ENCODE results near the gene TBL1X.
"Not testable (repeated sequence)": the region's sequence is repeated elsewhere in the genome, so short reads cannot be mapped to it uniquely, and the experiment has no call there.

The TBL1X gene

DNA sequence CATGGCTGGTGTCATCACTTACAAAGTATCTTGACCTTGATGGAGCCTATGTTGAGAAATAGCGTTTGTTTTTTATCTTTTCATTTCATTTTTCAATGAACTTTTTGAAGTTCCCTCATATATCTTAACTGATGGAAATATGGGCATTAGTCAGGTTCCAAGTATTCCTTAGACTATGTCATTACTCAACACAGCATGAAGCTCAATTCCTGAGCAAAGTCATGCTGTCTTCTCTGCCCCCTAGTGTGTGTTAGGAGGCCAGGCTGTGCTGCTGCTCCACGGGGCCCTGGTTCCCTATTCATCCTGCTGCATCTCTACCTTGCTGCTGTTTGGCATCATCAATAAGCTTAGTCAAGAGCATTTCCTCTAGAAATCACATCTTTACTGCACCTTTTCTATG, 259.9 kb downstream of the TBL1X start:
- DNase-seq: no peak

DNA sequence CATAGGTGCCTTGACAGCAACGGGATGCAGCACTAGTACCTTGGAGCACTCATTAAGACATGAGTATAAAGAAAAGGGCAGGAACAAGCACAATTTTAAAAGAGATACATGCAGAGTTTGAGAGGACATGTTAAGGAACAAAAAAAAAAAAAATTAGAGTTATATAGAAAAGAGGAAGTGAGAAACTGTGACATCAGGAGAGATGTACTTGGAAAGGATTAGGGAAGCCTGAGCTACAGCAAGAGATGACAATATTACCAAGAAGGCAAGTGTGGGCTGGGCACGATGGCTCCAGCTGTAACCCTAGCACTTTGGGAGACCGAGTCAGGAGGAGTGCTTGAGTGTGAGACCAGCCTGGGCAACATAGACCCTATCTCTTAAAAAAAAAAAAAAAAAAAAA, 263.4 kb downstream of the TBL1X start:
- no peak for DNase-seq

DNA sequence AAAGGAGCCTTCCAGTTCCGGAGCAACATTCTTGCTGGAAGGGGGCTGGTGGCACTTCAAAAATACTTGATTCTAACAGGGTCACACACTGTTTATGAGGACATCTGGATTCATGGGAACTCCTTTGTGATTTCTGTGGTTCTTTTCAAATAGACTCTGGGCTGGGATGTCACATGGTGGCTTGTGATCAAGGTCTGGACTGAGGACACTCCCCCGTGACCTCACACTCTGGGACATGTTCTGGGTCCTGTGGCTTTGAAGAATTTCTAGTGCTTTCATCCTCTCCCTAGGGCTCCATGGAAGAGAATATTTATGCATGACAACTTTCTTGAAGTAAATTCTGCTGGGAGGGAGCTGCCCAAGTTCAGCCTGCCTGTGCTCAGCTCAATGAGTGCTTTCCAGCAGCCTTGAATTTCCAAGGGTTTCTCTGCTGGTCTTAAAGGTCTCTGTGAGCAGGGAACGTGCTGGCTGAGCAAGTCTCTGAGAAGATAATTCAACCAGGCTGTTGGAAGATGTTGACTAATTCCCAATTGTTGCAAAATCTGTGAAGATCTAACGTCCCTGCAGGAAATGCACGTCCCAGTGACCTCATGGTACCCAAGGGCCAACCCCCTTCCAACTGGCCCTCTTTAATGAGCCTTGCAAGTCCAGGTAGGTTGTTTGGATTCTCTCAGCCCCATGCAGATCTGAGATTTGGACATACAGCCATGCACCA, 264.5 kb downstream of the TBL1X start:
- DNase-seq: no peak

DNA sequence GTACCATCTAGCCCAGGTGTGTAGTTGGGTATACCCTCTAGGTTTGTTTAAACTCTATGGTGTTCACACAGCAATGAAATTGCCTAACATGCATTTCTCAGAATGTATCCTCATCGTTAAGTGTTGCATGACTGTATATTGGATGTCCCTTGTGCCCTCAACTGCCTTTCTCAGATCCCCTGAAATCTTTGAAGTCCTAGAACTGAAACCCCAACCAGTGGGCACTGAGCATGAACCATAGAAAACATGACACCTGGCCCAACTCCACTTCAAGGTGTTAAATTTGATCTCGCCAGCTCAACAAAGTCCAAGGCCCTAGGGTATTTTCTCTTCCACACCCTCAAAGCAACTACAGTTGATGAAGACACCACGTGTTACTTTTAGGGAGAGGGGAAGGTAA, 265.2 kb downstream of the TBL1X start:
- DNase-seq: no peak

DNA sequence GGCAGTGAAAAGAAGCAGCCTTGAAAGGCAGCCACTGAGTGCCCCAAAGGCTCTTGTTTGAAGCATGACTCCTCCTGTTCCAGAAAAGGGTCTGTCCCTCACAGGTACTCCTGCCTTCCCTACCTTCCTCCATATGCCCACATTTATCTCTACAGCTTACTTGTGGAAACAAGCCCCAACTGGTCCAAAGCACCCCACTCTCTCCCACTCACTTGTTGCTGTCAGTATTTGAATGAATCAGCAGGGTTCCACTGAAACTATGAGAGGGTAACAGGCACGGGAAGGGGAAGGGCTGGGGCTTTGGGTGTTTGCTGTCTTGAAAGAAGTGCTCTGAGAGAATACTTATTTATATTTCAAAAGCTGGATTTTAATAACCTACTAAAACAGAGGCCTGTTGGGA, 265.9 kb downstream of the TBL1X start:
- no peak for DNase-seq

DNA sequence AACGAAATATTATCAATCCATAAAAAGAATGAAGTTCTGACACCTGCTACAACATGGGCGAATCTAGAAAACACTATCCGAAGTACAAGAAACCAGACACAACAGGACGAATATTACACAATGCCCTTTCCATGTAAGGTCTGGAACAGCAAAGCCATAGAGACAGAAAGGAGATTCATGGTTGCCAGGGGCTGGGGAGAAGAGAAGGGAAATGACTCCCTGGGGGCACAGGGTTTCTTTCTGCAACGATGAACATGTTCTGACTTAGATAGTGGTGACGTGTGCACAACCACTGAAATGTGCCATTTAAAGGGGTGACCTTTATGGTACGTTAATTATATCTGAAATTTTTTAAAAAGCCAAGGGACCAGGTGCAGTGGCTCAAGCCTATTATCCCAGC, 272.5 kb downstream of the TBL1X start:
- DNase-seq: no peak

DNA sequence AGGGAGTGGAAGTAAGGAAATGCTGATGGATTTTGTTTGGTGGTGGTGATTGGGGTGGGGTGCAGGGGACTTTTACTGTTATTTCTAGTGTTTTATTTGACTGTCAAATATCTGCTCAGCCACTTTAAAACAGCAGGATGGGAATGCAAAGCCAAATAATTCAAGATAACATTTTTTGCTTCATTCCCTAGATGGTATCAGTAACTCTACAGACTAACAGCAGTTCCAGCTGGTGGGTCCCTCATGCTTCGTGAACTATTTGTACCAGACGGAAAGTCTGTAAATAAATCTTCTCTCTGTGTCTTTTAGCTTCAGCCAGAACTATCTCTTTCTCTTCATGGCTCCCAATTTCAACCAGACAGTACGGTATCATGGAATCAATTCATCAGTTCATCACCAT, 273.3 kb downstream of the TBL1X start:
- no peak for DNase-seq

DNA sequence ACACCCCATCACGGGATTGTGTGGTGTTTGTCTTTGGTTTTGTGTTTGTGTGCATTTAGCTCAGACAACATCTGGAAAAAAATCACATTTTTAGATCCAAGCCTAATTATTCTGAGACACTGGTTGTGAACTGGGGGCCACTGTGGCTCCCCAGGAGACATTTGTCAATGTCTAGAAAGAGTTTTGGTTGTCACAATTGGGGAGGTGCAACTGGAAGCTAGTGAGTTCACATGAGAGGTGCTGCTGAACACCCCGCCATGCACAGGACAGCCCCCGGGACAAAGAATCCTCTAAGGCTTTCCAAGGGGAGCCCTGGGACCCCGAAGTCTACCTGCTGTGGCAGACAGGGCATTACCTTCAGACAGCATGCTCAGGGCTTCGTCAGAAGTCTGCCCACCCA, 274.3 kb downstream of the TBL1X start:
- no peak for DNase-seq

DNA sequence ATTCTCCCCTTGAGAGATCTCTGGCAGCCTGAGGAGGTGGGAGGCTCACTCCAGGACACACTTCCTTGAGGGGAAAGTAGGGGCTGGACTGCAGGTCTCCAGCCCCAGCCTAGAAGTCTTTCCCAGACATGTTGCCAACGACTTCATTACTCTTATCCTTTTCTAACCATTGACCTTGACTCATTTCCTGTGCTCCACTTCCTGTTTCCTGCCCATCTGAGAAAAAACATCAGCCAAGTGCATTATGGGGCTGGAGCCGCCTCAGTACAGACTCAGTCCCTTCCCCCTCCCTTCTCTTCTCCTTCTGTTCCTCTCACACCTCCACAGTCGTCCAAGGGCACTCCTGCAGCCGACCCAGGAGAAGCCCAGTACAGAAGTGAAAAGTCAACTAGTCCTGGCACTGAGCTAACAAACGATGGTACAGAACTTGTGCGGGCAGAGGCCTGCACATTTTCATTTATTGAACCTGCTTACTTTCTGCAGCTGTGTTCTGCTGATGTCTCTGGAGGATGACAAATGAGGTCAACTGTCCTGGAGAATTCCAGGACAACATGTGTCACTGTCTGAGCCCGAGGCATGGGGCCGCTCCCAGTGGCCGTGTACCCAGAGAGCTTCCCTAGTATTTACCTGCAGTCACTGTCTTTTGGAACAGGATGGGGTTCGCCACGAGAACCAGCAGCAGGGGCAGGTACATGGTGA, 280.7 kb downstream of the TBL1X start:
- DNase-seq: no peak

DNA sequence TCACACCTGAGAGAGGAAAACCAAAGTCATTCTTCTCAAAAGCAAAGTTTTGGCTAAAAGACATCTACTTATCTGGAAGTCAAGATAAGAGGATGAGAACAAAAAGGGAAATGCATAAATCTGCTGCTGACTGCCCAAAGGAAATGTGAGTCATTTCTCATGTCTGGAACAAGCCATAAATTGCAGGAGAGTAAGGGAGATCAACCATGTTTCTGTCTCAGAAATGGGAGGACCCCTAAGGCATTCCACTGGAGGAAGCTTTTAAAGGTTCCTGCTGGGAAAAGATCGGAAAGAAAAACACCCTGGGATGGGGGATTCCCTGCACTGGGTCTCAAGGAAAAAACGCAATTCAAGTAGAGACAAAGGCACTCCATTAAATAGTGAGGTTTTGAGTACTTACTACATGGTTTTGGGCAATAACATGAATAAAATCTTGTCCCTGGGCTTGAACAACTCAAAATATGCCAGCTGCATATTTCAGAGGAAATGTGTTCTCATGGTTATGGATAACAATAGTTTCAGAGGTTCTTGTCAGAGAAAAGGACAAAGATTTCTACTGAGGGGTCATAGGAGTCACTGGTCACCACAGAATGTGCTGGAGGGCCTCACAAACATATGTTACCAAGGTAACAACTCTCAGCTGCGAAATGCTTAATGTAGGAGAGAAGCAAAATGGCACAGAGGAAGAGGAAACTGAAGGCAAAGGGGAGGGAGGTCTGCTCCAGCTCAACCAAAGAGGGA, 281.5 kb downstream of the TBL1X start:
- DNase-seq: no peak

DNA sequence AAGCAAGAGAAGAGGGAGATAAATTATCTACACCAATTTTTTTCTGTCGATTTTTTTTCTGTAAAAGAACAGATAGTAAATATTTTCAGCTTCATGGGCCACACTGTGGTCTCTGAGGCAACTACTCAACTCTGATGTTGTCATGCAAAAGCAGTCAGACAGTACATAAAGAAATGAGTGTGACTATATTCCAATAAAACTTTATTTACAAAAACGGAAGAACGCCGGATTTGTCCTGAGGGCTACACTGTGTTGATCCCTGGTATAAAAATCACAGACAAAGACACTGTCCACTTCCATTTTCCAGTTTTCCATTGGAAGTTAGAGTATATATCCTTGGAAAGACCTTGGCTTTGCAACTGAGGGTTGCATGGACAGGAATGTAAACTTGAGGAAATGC, 282.8 kb downstream of the TBL1X start:
- DNase-seq: no peak

DNA sequence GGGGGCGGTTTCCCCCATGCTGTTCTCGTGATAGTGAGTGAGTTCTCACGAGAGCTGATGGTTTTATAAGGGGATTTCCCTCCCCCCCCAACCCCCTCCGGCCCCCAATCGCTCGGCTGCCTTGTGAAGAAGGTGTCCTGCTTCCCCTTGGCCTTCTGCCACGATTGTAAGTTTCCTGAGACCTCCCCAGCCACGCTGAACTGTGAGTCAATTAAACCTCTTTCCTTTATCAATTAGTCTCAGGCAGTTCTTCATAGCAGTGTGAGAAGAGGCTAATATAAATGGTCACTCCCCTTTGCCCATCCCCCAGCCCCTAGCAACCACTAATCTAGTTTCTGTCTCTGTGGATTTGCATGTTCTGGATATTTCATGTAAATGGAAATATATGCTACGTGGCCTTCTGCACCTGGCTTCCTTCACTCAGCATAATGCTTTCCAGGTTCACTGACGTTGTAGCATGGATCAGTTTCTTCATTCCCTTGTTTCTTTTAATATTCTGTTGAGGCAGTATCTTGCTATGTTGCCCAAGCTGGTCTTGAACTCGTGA, 284.4 kb downstream of the TBL1X start:
- DNase-seq: no peak

DNA sequence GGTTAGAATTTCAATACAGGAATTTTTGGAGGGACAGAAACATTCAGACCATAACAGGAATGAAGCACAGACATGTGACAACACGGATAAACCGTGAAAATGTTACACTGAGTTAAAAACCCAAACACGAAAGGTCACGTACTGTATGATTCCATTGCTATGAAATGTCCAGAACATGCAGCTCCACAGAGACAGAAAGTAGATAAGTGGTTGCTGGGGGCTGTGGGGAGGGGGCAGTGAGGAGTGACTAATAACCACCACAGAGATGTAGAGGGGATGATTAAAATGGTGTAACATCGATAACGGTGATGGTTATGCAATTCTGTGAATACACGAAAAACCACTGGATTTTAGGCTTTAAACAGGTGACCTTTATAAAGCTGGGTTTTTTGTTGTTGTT, 292.5 kb downstream of the TBL1X start:
- DNase-seq: no peak

DNA sequence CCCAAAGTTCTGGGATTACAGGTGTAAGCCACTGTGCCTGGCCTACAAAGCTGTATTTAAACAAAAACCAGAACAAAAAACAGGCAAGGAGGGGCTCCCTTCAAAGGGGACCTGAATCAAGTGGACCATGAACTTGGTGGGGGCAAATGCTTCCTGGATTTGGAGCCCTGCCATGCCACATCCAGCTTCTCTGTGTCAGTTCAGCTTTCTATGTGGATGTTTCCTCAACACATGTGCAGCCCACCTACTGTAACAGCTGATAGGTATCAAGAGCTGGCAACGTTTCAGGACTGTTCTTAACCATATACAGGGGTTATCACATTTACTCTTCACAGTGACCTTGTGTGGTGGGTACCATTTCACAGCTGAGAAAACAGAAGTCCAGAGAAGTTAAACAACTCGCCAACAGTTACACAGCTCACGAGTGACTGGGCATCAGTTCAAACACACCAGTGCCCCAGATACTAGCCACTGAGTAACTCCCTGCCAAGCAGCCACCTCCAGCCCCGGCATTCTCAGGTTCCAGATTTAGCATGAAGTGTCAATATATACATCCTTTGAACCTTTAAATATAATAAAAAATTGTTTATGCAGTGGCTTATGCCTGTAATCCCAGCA, 293.3 kb downstream of the TBL1X start:
- DNase-seq: no peak

DNA sequence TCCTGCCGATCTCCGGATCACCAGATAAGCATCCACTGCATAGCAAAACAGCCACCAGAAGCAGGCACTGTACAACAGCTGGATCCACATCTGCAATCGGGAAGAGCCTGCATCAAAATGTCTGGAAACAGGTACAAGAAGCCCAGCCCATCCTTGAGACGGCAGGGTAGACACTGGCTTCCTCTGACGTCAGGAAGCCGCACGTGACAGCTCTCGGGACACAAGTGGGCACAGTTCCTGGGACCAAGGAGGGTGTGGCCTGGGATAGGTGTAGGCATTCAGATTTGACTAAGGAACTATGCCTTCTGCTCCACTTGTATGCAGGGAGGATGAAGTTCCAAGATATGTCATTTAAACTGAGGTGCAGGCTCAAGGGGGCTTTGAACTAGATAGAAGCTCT, 294.5 kb downstream of the TBL1X start:
- DNase-seq: no peak

DNA sequence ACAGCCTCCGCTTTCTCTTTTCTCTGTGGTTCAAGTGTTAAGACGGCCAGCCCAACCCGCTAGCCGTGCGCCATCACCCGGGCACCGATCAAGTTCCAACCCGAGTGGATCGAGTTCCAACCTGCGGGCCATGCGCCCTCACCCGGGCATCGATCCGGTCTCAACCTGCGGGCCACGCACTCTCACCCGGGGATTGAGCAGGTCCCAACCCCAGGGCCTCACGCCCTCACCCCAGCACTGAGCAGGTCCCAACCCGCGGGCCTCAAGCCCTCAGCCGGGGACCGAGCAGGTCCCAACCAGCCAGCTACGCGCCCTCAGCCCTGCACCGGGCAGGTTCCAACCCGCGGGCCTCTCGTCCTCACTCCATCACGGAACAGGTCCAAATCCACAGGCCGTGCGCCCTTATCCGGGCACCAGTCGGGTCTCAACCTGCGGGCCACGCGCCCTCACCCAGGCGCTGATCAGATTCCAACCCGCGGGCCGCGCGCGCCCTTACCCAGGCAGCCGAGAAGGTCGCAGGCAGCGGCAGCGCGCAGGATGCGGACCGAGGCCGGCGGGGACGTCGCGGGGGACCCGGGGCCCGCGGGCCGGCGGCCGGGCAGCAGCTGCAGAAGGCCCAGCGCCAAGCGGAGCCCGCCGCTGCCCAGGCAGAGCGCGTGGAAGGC, 300.3 kb downstream of the TBL1X start:
- DNase-seq: no peak

DNA sequence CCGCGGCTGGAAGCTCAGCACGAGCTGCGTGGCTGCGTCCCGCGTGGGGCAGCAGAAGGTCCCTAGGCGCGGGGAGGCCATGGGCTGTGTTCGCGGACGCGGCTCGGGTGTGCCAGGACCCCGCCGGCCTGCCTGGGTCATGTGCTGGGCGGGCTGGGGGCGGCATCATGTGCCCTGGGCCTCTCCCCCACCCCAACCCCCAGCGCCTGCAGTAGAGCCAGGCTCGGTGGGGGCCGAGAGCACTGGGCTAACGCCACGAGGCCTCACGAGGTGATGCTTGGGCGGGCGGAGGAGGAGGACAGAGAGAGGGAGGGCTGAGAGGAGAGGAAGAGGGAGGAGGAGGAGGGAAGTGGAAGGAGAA, 300.9 kb downstream of the TBL1X start, which contains the start of gene GPR143:
Gene GPR143 (minus strand): TSS at position 111 of the 361 bp plus-strand sequence. CDS start 30 bp downstream, at position 81.
- DNase-seq: no peak

DNA sequence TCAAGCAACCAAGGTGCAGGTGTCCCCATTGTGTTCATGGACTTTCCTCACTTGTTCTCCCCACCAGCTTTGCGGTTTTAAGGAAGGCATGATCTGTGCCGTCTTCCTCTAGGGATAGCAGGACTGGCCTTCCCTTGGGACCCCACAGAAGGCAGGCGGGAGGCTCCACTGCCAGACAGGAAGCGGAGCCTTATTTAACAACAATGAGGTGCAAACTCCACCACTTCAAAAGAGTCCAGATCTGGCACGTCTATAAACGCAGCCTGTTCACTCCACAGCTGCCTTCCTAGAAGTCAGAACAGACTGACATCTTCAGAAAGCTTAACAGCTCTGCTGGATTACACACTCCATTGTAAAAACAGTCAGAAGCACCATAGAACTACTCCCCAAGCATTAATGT, 302.5 kb downstream of the TBL1X start:
- no peak for DNase-seq

DNA sequence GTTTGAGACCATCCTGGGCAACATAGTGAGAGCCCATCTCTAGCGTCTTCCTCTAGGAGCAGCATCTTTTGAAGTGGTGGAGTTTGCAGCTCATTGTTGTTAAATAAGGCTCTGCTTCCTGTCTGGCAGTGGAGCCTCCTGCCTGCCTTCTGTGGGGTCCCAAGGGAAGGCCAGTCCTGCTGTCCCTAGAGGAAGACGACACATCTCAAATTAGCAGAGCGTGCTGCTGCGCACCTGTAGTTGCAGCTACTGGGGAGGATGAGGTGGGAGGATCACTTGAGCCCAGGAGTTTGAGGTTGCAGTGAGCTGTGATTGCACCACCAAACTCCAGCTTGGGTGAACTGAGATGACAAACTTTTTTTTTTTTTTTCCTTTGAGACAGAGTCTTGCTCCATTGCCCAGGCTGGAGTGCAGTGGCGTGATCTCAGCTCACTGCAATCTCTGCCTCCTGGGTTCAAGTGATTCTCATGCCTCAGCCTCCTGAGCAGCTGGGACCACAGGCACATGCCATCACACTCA, 303.5 kb downstream of the TBL1X start:
- not testable (repeated sequence) for DNase-seq

DNA sequence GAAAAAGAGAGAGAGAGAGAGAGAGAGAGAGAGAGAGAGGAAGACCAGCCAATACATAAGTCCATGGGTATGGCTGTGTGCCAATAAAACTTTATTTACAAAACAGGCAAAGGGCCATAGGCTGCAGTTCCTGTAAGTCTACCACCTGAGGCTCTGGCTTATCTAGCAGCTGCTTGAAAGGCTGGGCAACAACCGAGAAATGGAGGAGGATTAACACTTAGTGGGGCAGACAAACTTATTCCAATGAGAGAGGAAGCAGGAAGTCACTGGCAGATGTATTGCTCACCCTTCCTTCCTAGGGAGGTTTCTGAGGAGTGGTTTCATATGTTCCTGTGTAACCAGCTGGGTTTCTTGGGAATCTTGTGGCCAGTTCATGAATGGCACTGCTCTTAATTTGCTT, 305.5 kb downstream of the TBL1X start:
- DNase-seq: no peak

DNA sequence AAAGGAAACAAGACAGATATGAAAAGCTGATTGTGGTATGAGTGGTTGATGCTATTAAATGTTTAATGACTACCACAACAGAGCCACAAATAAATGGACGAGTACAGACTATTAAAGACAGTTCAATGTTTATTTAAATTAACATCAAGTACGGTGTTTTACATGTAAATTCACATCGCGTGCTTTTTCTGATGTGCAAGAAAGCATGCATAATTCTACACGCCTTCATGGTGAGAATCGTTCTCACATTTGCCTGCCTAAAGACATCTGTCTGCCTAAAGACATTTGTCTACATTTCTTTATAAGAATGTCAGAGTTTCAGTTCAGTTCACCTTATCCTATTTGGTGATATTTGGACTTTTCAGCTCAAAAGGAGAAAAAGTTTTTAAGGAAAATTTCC, 308.1 kb downstream of the TBL1X start:
- no peak for DNase-seq

DNA sequence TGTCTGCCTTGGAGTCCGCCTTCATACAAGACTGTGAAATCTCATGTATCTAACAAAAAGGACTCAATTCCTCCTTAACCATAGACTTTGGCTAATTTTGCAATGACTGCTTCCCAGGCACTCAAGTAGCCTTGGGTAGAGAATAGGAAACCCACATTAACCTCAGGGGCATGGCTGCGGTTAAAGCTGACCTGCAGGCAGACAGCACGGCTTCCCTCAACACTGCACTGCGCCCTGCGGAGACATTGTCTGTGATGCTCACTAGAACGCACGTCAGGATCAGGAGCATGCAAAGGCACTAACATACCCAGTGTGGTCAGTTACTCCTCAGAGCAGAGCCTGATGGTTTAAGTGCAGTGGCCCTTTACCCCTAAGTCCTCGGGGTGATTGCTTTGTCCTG, 311.1 kb downstream of the TBL1X start:
- no peak for DNase-seq

DNA sequence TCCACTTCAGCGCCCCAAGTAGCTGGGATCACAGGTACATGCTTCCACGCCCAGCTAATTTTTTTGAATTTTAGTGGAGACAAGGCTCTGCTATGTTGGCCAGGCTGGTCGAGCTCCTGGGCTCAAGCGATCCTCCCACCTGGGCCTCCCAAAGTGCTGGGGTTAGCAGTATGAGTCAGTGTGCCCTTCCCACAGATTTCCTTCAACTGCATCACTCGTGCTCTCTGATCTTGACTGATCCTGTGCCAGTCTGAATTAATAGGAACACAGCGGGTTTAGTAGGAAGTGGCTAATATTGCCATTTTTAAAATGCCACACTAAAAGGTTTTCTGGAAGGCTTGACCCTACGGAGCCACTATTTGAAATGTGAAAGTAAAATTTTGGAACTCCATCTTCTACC, 317.1 kb downstream of the TBL1X start:
- DNase-seq: no peak

All from NCI-H187 (cell line).